T-helper 22 cell (primary cell): ENCODE measurements around the gene DLEC1.

ENCODE experiments used
- DNase-seq: peaks from one replicate; pipeline ENCODE4 v3.0.0-alpha.2; 2020; ENCODE audit warnings: low read depth

The DLEC1 gene

DNA sequence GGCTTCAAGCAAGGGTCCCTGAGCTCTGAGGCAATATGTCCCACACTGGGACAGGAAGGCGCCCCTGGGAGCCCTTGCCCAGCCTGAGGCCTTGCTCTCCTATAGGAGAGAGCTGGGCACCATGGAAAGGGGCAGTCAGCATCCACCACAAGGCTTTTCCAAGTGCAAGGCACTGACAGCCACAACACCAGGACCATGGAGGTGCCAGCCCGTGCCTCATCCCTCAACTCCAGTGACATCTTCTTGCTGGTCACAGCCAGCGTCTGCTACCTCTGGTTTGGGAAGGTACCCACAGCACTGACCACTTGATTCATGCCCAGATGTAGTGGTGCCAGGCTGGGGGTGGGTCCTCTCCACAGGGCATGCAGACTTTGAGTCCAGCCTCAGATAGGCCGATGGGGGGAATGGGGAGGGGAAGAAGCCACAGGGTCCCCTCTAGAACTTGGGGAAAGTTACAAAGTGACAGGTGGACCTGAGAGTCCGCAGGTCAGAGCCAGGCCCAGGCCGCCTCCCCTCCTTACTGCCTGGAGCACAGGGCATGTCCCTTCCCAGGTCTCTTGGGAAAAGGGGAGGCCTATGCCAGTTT, 36.6 kb upstream of the DLEC1 start:
- no peak for DNase-seq

DNA sequence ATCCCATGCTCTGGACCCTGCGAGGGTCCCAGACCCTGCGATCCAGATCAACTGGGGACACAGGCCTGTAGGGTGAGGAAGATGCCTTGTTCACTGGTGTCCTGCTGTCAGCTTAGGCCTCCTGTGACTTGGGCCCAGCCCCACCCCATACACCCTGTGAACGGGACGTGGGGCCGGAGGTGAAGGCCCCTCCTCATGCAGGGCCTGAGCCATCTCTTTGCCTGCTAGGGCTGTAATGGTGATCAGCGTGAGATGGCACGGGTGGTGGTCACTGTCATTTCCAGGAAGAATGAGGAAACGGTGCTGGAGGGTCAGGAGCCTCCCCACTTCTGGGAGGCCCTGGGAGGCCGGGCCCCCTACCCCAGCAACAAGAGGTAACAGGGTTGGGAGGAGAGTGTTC, 36.1 kb upstream of the DLEC1 start:
- no peak for DNase-seq

- no peak for DNase-seq
These were observed 35.6 kb upstream of the DLEC1 start for GRCh38 chr3:38003371-38003816.

GRCh38 chr3:38003817-38004414, 35.1 kb upstream of the DLEC1 start:
- DNase-seq, result no peak

- no peak for DNase-seq
These were observed 34.5 kb upstream of the DLEC1 start for GRCh38 chr3:38004415-38005075.

DNA sequence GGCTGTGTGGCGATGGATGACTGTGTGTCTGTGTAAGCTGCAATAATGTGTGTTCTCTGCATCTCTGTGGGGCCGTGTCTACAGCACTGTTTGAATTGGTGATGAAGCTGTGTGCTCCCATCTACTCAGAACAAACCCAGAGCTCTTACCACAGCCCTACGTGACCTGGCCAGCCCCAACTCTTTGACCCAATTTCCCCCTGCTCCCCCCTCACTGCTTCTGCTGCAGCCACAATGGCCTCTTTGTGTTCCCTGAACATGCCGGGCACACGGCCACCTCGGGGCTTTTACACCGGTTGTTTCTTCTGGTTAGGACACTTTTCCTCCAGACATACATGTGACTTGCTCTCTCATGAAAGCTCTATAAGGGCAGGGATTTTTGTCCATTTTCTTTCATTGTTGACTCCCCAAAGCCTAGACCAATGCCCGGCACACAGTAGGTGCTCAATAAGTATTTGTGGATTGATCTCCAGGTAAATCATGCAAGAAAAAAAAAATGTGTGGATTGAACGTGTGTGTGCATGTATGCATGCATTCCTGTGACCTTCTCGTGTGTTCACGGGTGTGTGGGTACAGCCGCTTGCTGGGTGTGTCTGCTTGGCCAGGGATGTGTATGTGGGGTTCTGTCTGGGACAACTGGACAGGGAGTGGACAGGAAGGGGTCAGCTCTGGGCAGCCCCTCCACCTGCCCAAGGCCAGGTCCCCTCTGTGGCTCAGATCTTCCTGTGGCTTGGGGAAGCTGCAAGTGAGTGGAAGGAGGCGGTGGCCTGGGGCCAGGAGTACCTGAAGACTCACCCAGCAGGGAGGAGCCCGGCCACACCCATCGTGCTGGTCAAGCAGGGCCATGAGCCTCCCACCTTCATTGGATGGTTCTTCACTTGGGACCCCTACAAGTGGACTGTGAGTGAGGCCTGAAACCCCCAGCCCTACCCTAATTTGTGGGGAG, 33.7 kb upstream of the DLEC1 start:
- DNase-seq, result no peak

DNA sequence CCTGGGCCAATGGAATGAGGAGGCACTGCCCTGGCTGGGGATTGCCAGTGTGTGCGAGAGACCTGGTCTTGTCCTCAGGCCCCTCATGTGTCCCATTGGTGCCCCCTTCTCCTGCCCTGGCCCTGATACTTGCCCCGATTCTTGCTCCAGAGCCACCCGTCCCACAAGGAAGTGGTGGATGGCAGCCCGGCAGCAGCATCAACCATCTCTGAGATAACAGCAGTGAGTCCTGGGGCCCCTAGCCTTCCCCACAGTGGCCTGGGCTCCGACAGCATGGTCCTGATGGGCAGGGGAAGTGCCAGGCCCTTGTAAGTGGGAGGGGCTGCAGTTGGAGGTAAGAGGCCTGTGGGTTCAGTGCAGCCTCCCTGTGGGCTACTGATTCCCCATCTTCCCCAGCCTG, 33.0 kb upstream of the DLEC1 start:
- no peak for DNase-seq

DNA sequence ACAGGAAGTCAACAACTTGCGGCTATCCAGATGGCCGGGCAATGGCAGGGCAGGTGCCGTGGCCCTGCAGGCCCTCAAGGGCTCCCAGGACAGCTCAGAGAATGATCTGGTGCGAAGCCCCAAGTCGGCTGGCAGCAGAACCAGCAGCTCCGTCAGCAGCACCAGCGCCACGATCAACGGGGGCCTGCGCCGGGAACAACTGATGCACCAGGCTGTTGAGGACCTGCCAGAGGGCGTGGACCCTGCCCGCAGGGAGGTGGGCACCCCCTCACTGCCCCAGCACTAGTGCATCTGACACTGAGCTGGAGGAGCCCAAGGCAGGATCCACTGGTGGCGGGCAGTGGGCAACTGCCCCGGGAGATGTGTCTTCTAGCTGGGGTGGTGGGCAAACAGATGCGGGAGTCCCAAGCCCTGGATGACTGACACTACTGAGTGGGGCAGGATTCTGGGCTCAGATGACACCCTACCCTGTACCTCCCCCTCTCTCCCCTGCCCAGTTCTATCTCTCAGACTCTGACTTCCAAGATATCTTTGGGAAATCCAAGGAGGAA, 32.5 kb upstream of the DLEC1 start:
- DNase-seq, result no peak

DNA sequence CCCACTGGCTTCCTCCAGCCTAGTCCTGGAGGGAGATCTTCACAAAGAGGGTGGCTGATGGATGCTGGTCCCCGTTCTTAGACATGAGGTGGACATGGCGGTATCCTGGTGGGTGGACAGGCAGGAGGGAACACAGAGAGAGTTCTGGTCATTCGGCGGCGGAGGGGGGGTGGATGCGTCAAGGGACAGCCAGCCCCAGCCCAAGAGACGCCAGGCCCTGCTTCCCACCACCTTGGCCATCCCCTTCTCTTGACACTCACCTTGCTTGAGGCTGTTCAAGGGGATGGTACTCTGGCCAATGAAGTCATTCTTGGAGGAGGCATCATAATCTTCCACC, 31.3 kb upstream of the DLEC1 start:
- no peak for DNase-seq

GRCh38 chr3:38008191-38008701, 30.8 kb upstream of the DLEC1 start:
- no peak for DNase-seq

DNA sequence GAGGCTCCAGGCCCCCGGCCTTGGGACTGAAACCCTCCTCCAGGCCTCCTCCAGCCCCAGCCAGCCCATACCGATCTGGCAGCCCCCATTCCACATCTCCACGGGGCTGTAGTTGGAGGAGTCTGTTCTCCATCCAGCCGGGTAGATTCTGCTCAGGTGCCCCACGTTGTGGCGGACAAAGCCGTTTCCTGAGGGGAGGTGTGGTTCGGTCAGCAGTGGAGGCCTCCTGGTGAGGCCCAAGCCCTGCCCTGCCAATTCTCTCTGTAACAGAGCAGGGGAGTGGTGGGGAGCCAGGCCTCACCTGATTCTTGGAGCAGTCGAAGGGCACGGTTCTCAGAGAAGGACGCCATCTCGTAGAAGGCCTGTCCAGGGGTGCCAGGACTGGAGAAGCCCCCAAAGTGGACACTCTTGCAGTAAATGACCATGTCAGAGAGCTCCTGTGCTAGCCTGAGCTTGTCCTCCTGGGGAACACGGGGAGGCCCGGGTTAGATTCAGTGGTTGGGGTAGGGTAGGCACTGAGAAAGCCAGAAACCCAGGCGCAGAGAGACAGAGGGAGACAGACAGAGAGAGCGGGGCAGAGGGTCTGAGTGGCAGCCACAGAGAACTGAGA, 29.9 kb upstream of the DLEC1 start:
- no peak for DNase-seq

DNA sequence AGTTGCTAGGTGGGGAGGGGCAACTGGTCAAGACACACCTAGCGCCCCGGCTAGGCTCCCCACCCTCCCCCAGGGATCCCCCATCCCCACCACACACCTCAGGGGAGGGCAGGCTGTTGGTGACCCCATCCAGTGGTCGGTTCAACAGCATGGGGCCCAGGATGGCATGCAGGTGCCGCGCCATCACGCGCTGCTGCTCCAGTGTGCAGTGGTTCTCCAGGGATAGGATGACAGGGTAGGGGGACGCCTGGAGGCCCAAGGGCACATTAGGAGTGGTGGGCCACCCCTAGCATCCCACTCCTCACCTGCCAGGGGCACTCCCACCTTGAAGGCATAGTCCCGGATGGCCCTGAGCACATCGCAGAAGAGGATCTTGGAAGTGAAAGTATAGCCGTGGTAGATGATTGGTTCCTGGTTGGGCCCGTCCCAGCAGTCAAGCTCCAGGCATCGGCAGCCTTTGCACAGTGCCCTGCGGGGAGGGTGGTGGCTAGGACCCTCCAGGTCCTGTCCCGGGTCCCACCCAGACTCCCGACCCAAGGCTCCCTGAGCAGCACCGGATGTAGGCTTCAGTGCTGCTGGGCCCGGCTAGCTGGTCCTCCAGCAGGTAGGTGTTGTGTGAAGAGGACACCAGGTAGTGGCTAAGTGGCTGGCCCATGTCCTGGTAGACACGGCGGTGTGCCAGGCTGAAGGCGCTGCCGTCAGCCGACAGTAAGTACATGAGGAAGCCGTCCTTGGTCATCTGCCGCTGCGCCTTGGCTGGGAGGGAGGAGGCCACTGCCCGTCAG, 29.0 kb upstream of the DLEC1 start:
- no peak for DNase-seq

DNA sequence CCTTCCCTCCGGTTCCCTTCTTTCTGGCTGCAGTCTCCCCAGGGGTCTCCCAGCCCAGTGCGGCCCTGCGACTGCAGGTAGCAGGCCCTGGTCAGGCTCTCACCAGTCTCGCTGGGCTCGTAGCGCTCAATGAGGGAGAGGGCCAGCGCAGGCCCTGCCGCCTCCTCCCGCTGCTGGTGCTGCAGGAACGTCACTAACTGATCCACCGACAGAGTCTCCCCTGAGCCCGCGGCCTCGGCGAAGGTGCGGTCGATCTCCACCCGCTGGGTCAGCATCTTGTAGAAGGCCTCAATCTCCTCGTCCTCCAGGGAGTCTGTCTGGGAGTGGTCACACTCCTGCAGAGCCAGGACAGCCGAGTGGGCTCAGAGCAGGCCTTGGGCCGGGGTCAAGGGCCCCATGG, 27.9 kb upstream of the DLEC1 start:
- no peak for DNase-seq

DNA sequence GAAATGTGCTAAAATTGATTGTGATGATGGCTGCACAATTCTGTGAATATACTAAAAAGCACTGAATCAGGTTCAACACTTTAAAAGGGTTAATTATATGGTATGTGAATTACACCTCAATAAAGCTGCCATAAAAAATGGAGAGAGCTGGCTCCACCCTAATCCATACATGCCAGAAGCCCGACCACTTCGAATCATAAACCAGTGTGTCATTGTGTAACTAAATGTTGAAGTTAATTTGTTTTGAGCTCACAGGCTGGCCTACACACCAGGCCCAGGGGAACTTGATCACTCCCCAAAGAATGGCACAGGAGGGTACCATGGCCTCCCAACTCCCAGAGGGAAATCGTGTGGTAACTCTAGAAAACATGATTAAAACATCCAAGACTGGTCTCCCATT, 23.5 kb upstream of the DLEC1 start:
- no peak for DNase-seq

DNA sequence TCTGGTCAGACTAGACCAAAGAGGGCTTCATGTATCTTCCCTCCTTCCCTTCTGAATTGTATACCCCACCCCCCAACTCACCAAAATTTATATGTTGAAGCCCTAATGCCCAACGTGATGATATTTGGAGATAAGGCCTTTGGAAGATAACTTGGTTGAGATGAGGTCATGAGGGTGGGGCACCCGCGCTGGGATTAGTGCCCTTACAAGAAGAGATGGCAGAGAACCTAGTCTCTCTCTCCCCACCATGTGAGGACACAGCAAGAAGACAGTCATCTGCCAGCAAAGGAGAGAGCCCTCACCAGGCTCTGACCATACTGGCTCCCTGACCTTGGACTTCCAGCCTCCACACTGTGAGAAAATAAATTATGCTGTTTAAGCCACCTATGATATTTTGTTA, 23.0 kb upstream of the DLEC1 start:
- DNase-seq, result no peak

- no peak for DNase-seq
These were observed 22.6 kb upstream of the DLEC1 start for GRCh38 chr3:38016410-38016809.

GRCh38 chr3:38016847-38017444, 22.1 kb upstream of the DLEC1 start:
- no peak for DNase-seq

DNA sequence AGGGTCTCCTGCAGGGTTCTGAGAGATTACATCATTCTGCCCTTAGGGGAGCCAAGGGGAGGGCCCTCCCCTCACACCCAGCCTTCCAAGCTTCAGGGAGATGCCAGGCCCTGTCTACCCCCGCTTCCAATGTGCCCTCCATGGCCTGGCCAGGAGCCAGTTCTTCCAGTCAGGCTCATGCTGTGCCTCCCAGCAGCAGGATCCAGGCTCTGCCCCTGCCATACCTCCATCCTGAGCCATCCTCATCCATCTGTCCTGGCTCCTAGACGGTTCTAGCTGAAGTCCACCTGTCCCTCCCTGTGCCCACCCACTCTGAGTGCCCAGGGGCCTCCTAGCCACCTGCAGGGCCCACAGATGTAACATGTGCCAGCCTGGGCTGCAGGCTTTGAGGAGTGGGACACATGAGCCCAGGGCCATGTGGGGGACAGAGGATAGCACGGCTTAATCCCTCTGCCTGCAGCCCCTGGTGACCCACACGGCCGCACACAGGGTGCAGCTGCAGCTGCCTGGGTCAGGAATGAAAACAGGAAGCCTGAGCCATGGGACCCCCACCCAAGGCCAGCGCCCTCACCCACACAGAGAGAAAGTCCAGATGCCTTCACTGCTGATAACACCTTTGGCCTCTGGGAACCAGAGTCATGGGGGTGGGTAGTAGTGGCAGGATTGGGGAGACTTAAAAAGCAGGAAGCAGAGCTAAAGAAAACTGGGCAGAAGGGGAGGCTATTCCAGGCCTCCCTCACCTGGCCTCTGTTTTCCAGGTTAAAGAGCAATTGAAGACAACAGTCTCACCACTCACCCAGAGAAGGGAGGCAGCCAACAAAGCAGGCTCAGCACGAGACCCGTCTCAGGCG, 21.3 kb upstream of the DLEC1 start:
- DNase-seq, result no peak
